ENCODE measurements around the gene CDC42EP5.
"Not testable (repeated sequence)": the region's sequence is repeated elsewhere in the genome, so short reads cannot be mapped to it uniquely, and the experiment has no call there.

DNA sequence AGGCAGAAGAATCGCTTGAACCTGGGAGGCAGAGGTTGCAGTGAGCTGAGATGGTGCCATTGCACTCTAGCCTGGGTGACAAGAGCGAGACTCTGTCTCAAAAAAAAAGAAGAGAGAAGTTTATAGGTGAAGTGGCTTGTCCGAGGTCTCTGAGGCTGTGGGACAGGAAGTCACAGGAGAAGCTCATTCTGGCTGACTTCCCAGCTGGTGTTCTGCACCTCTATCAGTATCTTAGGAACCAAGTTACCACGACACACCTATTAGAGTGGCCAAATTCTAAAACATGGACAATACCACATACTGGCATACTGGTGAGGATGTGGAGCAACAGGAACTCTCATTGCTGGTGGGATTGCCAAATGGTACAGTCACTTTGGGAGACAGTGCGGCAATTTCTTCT, 22.2 kb upstream of the CDC42EP5 start:
- TF ChIP-seq, protein P1, sequence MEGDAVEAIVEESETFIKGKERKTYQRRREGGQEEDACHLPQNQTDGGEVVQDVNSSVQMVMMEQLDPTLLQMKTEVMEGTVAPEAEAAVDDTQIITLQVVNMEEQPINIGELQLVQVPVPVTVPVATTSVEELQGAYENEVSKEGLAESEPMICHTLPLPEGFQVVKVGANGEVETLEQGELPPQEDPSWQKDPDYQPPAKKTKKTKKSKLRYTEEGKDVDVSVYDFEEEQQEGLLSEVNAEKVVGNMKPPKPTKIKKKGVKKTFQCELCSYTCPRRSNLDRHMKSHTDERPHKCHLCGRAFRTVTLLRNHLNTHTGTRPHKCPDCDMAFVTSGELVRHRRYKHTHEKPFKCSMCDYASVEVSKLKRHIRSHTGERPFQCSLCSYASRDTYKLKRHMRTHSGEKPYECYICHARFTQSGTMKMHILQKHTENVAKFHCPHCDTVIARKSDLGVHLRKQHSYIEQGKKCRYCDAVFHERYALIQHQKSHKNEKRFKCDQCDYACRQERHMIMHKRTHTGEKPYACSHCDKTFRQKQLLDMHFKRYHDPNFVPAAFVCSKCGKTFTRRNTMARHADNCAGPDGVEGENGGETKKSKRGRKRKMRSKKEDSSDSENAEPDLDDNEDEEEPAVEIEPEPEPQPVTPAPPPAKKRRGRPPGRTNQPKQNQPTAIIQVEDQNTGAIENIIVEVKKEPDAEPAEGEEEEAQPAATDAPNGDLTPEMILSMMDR (IDR thresholded peaks at IDR 0.05; ENCODE audit: low read depth, low read length, missing input control) = not testable (repeated sequence)
- TF ChIP-seq RXRA, YY1 (IDR thresholded peaks at IDR 0.05): not testable (repeated sequence)
- TF ChIP-seq, protein P2, sequence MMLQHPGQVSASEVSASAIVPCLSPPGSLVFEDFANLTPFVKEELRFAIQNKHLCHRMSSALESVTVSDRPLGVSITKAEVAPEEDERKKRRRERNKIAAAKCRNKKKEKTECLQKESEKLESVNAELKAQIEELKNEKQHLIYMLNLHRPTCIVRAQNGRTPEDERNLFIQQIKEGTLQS (IDR thresholded peaks at IDR 0.05) = not testable (repeated sequence)
- TF ChIP-seq, protein P3, sequence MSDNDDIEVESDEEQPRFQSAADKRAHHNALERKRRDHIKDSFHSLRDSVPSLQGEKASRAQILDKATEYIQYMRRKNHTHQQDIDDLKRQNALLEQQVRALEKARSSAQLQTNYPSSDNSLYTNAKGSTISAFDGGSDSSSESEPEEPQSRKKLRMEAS (IDR thresholded peaks at IDR 0.05) = not testable (repeated sequence)
